Right hindlimb (tissue), 1 donor: ENCODE measurements around the gene STH.
"Not testable (repeated sequence)": the region's sequence is repeated elsewhere in the genome, so short reads cannot be mapped to it uniquely, and the experiment has no call there.

Source experiments
- DNase-seq: peaks from one replicate; pipeline ENCODE4 v3.0.0-alpha.2; 2018

STH gene

GRCh38 chr17:46008591-46008990 lies 9.5 kb downstream of the STH start:
- no peak for DNase-seq

DNA sequence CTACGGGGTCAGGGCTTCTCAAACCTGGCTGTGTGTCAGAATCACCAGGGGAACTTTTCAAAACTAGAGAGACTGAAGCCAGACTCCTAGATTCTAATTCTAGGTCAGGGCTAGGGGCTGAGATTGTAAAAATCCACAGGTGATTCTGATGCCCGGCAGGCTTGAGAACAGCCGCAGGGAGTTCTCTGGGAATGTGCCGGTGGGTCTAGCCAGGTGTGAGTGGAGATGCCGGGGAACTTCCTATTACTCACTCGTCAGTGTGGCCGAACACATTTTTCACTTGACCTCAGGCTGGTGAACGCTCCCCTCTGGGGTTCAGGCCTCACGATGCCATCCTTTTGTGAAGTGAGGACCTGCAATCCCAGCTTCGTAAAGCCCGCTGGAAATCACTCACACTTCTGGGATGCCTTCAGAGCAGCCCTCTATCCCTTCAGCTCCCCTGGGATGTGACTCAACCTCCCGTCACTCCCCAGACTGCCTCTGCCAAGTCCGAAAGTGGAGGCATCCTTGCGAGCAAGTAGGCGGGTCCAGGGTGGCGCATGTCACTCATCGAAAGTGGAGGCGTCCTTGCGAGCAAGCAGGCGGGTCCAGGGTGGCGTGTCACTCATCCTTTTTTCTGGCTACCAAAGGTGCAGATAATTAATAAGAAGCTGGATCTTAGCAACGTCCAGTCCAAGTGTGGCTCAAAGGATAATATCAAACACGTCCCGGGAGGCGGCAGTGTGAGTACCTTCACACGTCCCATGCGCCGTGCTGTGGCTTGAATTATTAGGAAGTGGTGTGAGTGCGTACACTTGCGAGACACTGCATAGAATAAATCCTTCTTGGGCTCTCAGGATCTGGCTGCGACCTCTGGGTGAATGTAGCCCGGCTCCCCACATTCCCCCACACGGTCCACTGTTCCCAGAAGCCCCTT lies 10.9 kb downstream of the STH start:
- DNase-seq, result no peak

- DNase-seq, result no peak
Observed at GRCh38 chr17:46010597-46011186, 11.6 kb downstream of the STH start.

DNA sequence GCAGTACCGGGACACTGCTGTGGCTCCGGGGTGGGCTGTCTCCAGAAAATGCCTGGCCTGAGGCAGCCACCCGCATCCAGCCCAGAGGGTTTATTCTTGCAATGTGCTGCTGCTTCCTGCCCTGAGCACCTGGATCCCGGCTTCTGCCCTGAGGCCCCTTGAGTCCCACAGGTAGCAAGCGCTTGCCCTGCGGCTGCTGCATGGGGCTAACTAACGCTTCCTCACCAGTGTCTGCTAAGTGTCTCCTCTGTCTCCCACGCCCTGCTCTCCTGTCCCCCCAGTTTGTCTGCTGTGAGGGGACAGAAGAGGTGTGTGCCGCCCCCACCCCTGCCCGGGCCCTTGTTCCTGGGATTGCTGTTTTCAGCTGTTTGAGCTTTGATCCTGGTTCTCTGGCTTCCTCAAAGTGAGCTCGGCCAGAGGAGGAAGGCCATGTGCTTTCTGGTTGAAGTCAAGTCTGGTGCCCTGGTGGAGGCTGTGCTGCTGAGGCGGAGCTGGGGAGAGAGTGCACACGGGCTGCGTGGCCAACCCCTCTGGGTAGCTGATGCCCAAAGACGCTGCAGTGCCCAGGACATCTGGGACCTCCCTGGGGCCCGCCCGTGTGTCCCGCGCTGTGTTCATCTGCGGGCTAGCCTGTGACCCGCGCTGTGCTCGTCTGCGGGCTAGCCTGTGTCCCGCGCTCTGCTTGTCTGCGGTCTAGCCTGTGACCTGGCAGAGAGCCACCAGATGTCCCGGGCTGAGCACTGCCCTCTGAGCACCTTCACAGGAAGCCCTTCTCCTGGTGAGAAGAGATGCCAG lies 12.9 kb downstream of the STH start:
- no peak for DNase-seq

DNA sequence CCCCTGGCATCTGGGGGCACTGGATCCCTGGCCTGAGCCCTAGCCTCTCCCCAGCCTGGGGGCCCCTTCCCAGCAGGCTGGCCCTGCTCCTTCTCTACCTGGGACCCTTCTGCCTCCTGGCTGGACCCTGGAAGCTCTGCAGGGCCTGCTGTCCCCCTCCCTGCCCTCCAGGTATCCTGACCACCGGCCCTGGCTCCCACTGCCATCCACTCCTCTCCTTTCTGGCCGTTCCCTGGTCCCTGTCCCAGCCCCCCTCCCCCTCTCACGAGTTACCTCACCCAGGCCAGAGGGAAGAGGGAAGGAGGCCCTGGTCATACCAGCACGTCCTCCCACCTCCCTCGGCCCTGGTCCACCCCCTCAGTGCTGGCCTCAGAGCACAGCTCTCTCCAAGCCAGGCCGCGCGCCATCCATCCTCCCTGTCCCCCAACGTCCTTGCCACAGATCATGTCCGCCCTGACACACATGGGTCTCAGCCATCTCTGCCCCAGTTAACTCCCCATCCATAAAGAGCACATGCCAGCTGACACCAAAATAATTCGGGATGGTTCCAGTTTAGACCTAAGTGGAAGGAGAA lies 13.5 kb downstream of the STH start:
- no peak for DNase-seq

DNA sequence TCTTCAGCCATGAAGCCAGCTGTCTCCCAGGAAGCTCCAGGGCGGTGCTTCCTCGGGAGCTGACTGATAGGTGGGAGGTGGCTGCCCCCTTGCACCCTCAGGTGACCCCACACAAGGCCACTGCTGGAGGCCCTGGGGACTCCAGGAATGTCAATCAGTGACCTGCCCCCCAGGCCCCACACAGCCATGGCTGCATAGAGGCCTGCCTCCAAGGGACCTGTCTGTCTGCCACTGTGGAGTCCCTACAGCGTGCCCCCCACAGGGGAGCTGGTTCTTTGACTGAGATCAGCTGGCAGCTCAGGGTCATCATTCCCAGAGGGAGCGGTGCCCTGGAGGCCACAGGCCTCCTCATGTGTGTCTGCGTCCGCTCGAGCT lies 14.1 kb downstream of the STH start:
- no peak for DNase-seq

GRCh38 chr17:46013502-46014165 lies 14.6 kb downstream of the STH start:
- peak; percentile 57 for DNase-seq

- not testable (repeated sequence) for DNase-seq
Observed at GRCh38 chr17:46019408-46019925, 20.4 kb downstream of the STH start.

DNA sequence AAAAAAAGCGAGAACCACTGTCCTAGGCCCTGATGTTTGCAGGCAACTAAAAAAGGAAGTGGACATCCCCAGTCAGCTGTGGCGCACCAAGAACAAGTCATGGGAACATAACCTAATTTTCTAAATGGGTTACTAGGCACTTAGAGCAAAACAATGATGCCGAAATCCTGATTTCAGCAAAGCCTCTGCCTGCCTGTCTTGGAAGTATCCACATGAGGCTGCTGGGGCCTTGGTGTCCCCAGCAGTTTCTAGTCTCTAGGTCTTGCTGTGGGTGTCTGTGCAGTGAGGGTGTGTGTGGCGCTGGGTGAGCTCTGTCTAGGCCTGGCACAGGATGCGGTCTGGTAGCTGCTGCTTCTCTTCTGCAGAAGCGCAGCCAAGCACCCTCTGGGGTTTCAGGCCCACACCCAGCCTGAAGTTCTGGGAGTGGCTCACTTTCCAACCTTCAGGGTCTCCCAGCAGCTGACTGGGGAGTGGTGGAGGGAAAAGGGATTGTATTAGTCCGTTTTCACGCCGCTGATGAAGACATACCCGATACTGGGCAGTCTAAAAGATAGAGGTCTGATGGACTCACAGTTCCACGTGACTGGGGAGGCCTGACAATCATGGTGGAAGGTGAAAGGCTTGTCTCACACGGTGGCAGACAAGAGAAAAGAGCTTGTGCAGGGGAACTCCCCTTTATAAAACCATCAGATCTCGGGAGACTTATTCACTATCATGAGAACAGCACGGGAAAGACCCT lies 21.1 kb downstream of the STH start:
- no peak for DNase-seq

DNA sequence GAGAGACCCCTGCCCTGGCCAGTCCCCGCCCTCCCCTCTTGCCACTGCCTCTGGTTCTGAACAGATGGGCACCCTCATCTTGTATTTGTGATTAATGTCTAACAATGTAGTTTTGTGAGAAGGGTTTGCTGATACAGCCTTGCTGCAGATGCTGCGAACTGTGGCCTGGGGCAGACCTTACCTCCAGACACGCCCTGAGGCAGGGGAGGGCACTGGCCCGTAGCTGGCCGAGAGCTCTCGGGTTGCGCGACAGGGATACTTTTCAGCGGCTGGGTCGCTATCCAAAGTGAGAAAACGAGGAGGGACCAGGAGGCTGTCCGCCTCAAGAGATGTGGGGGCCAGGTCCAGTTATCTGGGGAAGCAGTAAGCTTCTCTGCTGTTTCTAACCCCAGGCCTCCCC lies 21.9 kb downstream of the STH start:
- no peak for DNase-seq

GRCh38 chr17:46023366-46023765 lies 24.3 kb downstream of the STH start:
- DNase-seq, result not testable (repeated sequence)

- DNase-seq, result no peak
Observed at GRCh38 chr17:46023783-46024388, 24.8 kb downstream of the STH start.

GRCh38 chr17:46024590-46024989 lies 25.5 kb downstream of the STH start:
- no peak for DNase-seq

GRCh38 chr17:46025060-46025459 lies 26.0 kb downstream of the STH start:
- DNase-seq, result no peak

GRCh38 chr17:46025510-46026165 lies 26.6 kb downstream of the STH start:
- DNase-seq, result no peak

GRCh38 chr17:46026166-46027047 lies 27.4 kb downstream of the STH start:
- DNase-seq, result no peak

GRCh38 chr17:46027048-46027975 lies 28.3 kb downstream of the STH start:
- DNase-seq, result peak; percentile 42

DNA sequence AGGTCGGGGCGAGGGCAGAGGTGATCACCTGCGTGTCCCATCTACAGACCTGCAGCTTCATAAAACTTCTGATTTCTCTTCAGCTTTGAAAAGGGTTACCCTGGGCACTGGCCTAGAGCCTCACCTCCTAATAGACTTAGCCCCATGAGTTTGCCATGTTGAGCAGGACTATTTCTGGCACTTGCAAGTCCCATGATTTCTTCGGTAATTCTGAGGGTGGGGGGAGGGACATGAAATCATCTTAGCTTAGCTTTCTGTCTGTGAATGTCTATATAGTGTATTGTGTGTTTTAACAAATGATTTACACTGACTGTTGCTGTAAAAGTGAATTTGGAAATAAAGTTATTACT lies 28.9 kb downstream of the STH start:
- DNase-seq, result no peak

GRCh38 chr17:46028374-46028773 lies 29.3 kb downstream of the STH start:
- DNase-seq, result no peak
